A673 (cell line): ENCODE measurements around the gene CDK2AP2. TPM values are rescaled to one million over a fixed set of nuclear protein-coding genes. Genes with fewer than 3 reads are reported as not detected.

Experiments used
- BruUV-seq: library from RNA; stranded (reverse); fragments of 400-500 nt; replicated peaks from 2 replicates; lab custom pipeline; 2021; lab: Mats Ljungman, UMichigan
- CTCF ChIA-PET: fragments of 300-600 bp; sonication (Branson Sonifier 250); formaldehyde crosslinking; loops from one replicate; lab custom pipeline; 2022; ENCODE audit warnings: antibody characterized with exemption; lab: Charles Lee
- POLR2A ChIA-PET: fragments of 300-600 bp; sonication (Branson Sonifier 250); formaldehyde crosslinking; loops from one replicate; lab custom pipeline; 2022; ENCODE audit warnings: antibody characterized with exemption; ENCODE audit not compliant: low non-redundant PET; lab: Charles Lee
- DNase-seq: peaks from one replicate; pipeline ENCODE4 v3.0.0-alpha.2; 2015; ENCODE audit warnings: low spot score
- H3K27ac ChIP-seq: fragments of 200-600 bp; sonication (generic); 2 replicates; pipeline ENCODE4 v1.5.1; 2016; ENCODE audit warnings: mixed run types, low read depth, mild to moderate bottlenecking, mixed read lengths, antibody characterized with exemption, low read length; ENCODE audit not compliant: poor library complexity, severe bottlenecking
- H3K27me3 ChIP-seq: fragments of 200-600 bp; sonication (generic); replicated peaks from 2 replicates; pipeline ENCODE4 v1.6.1; 2017; ENCODE audit warnings: mixed run types, low read depth, mild to moderate bottlenecking, mixed read lengths, antibody characterized with exemption, low read length; ENCODE audit not compliant: insufficient read depth, poor library complexity
- H3K36me3 ChIP-seq: fragments of 200-600 bp; sonication (generic); 2 replicates; pipeline ENCODE4 v1.6.1; 2016; ENCODE audit warnings: mixed run types, mild to moderate bottlenecking, mixed read lengths, antibody characterized with exemption, low read length; ENCODE audit not compliant: insufficient read depth, poor library complexity, severe bottlenecking
- H3K4me1 ChIP-seq: fragments of 200-600 bp; sonication (generic); 2 replicates; pipeline ENCODE4 v1.6.1; 2017; ENCODE audit warnings: mixed run types, mild to moderate bottlenecking, mixed read lengths, antibody characterized with exemption, low read length; ENCODE audit not compliant: insufficient read depth, poor library complexity, severe bottlenecking
- H3K4me3 ChIP-seq: fragments of 200-600 bp; sonication (generic); 2 replicates; pipeline ENCODE4 v1.5.1; 2016; ENCODE audit warnings: low read depth, mixed run types, mild to moderate bottlenecking, mixed read lengths, low read length; ENCODE audit not compliant: poor library complexity, severe bottlenecking
- H3K9me3 ChIP-seq: fragments of 200-600 bp; sonication (generic); 2 replicates; pipeline ENCODE4 v1.6.1; 2016; ENCODE audit warnings: mixed run types, low read depth, mild to moderate bottlenecking, mixed read lengths, antibody characterized with exemption, low read length; ENCODE audit not compliant: poor library complexity, severe bottlenecking
- CTCF ChIP-seq: fragments of 300-800, 200-600 bp; sonication (generic); conservative IDR thresholded peaks from 2 replicates; pipeline ENCODE4 v1.5.1; 2017; ENCODE audit warnings: low read depth, mild to moderate bottlenecking, antibody characterized with exemption, low read length, moderate library complexity, mixed read lengths
- EZH2 ChIP-seq: fragments of 200-600 bp; sonication (generic); IDR thresholded peaks from 2 replicates; pipeline ENCODE4 v1.6.1; 2017; ENCODE audit warnings: borderline replicate concordance, low read depth, mild to moderate bottlenecking, mixed read lengths, antibody characterized with exemption, low read length; ENCODE audit not compliant: poor library complexity, severe bottlenecking
- intact Hi-C: fragments of 100-400 bp; cut with micrococcal nuclease; formaldehyde crosslinking; loops from one replicate; pipeline ENCODE4 v1.10.0; 2022; ENCODE audit not compliant: unreplicated experiment
- total RNA-seq: library from RNA; stranded (reverse); gene quantifications from 2 replicates; pipeline ENCODE4 v1.2.3, GENCODE V29; 2021

The CDK2AP2 gene
- total RNA-seq, 1 experiment from 2014 or later: 48.1 TPM

DNA sequence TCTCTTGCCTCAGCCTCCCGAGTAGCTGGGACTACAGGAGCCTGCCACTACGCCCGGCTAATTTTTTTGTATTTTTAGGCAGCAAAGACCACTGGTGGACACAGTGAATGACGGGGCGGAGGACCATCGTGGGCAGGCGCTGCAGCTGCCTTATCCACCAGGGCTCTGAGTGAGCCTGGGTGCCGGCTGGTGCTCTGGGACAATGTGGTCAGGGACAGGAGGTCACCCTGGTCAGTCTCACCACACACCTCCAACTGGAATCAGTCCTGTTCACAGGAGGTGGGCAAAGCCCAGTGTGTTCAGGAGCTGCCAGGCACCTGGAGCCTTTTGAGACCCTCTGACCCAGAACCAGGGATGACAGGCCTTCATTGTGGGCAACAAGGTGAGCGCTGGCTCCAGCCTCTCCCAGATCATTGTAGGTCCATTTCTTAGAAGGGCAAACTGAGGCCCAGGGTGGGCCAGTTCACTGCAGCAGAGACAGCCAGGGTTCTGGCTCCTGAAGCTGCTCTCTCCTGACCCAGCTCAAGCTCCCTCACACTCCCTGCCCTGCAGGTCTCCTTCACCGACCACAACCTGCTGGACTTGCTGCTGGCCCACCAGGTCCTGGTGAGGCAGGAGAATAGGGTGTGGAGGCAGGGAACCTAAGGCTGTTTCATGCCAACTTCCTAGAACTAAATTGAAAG lies 31.0 kb upstream of the CDK2AP2 start:
- no TSS peak for BruUV-seq
- DNase-seq: no peak
- TF ChIP-seq EZH2 (no peak), CTCF (no peak)
- no peaks in the 10 kb centered on the region for H3K36me3 ChIP-seq
- H3K4me3 ChIP-seq: no peak overlapping the region
- CTCF ChIA-PET: no interaction called here
- no peaks in the 10 kb centered on the region for H3K27me3 ChIP-seq
- peaks cover 17% of the 10 kb centered on the region for H3K9me3 ChIP-seq
- intact Hi-C loops: no loop called here
- POLR2A ChIA-PET: no interaction called here
- no peaks in the 10 kb centered on the region for H3K4me1 ChIP-seq
- no peak overlapping the region for H3K27ac ChIP-seq

DNA sequence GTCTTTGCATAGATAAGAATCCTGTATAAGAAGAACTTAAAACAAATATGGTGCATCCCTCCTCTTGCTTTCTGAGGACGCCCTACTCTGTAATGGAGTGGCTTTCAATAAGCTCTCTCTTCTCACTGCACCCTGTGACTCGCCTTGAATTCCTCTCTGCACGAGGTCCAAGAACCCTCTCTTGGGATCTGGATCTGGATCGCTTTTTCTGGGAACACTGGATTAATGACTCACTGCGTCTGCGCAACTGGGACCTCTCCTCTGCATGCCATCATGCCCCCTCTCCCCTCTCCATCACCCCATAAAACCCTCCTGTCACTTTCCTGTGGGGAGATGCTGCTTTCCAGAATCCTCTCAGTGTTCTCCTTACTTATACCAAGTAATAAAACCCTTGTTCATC lies 30.3 kb upstream of the CDK2AP2 start:
- peaks cover 24% of the 10 kb centered on the region for H3K9me3 ChIP-seq
- DNase-seq: no peak
- no peaks in the 10 kb centered on the region for H3K36me3 ChIP-seq
- ChIA-PET POLR2A (no interaction called here), CTCF (no interaction called here)
- no peak overlapping the region for H3K4me3 ChIP-seq
- no peak overlapping the region for H3K27ac ChIP-seq
- no peaks in the 10 kb centered on the region for H3K27me3 ChIP-seq
- TF ChIP-seq CTCF (no peak), EZH2 (no peak)
- intact Hi-C loops: no loop called here
- no TSS peak for BruUV-seq
- H3K4me1 ChIP-seq: no peaks in the 10 kb centered on the region

DNA sequence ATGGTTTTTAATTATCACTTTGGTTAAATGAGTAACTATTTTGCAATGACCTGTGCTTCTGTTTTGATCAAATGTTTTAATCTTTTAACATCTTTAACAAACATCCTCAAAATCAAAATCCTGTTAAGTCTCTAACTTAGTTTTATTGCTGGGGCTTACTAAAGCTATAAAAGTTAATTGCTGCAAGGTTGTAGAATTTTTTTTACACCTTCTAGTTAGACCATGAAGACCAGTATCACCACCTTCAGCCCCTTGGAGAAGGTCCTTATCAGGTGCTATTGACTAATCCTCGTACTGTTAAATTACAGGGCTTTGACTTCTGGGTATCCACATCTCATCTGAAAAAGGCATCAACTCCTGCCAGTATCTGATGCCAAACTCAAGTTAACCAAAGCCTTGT lies 27.6 kb upstream of the CDK2AP2 start:
- CTCF ChIA-PET: no interaction called here

More for the DNA sequence above, 27.6 kb upstream of the CDK2AP2 start:
- peaks cover 32% of the 10 kb centered on the region for H3K9me3 ChIP-seq
- no peak overlapping the region for H3K27ac ChIP-seq
- TF ChIP-seq CTCF (no peak), EZH2 (no peak)
- POLR2A ChIA-PET: no interaction called here
- intact Hi-C loops: no loop called here
- no peak for DNase-seq
- H3K4me1 ChIP-seq: no peaks in the 10 kb centered on the region
- no peak overlapping the region for H3K4me3 ChIP-seq
- no peaks in the 10 kb centered on the region for H3K27me3 ChIP-seq
- BruUV-seq: no TSS peak
- H3K36me3 ChIP-seq: no peaks in the 10 kb centered on the region
